Small intestine (tissue), 7 donors: Measurements from ENCODE around the gene CAMKK2. TPM values are rescaled to one million over a fixed set of nuclear protein-coding genes. Genes with fewer than 3 reads are reported as not detected.
A peak's percentile ranks its signal among the peaks of the same experiment; 100 is the strongest.
"Not testable (repeated sequence)": the region's sequence is repeated elsewhere in the genome, so short reads cannot be mapped to it uniquely, and the experiment has no call there.

ENCODE experiments used
- DNase-seq, 2 donors: peaks; one replicate each; pipeline versions ENCODE4 v3.0.0 to v3.0.0-alpha.2; 2013
- FAIRE-seq: peaks from 2 replicates; lab custom pipeline; 2012; peaks lifted over from hg19 to GRCh38; lab: Jason Lieb, UNC
- H3K27ac ChIP-seq, 3 donors: one replicate each; pipeline ENCODE4 v1.5.1; 2013; ENCODE audit warnings: low read length in 2 of 3, mild to moderate bottlenecking in 2 of 3, control low read depth in 1 of 3, inconsistent platforms in 1 of 3, low read depth in 1 of 3, moderate library complexity in 1 of 3
- H3K27me3 ChIP-seq, 3 donors: one replicate each; pipeline ENCODE4 v1.6.1; 2013; ENCODE audit warnings: low read length in 3 of 3, inconsistent platforms in 1 of 3; ENCODE audit not compliant: control insufficient read depth in 3 of 3, insufficient read depth in 3 of 3
- H3K36me3 ChIP-seq, 3 donors: one replicate each; pipeline ENCODE4 v1.6.1; 2013; ENCODE audit warnings: low read length in 3 of 3, inconsistent platforms in 1 of 3, low read depth in 1 of 3, mild to moderate bottlenecking in 1 of 3, moderate library complexity in 1 of 3; ENCODE audit not compliant: control insufficient read depth in 3 of 3, insufficient read depth in 2 of 3
- H3K4me1 ChIP-seq, 3 donors: one replicate each; pipeline ENCODE4 v1.6.1; 2013; ENCODE audit warnings: low read length in 2 of 3, inconsistent platforms in 1 of 3, low read depth in 1 of 3, mild to moderate bottlenecking in 1 of 3, moderate library complexity in 1 of 3; ENCODE audit not compliant: control insufficient read depth in 3 of 3, insufficient read depth in 2 of 3
- H3K4me3 ChIP-seq, 3 donors: one replicate each; pipeline ENCODE4 v1.5.1; 2013; ENCODE audit warnings: low read length in 3 of 3, control low read depth in 1 of 3, inconsistent platforms in 1 of 3, low read depth in 1 of 3, mild to moderate bottlenecking in 1 of 3, moderate library complexity in 1 of 3
- H3K9me3 ChIP-seq, 2 donors: one replicate each; pipeline ENCODE4 v1.6.1; 2013; ENCODE audit warnings: low read depth in 1 of 2, low read length in 1 of 2; ENCODE audit not compliant: control insufficient read depth in 2 of 2, insufficient read depth in 1 of 2
- WGBS, 3 donors: extraction: QIAGEN DNeasy Blood & Tissue Kit; methylation state at CpG; one replicate each; pipeline ENCODE4 v1.1.7; 2013; 5-methylcytosine and 5-hydroxymethylcytosine counted together
- polyA plus RNA-seq, 4 donors: library from polyadenylated mRNA; stranded (reverse) in 3 of 4; unstranded in 1 of 4; fragments of 200-250 nt in 3 of 4; fragments of 120-200 nt in 1 of 4; gene quantifications; one replicate each; pipeline versions ENCODE4 v1.2.1 to v1.2.3, GENCODE V29; 2013
- donor health status: healthy with polysubstance abuse.
- donor health status: control.
- donor health status: control.
- donor health status: Bipolar disorder and iron deficiency.
- donor health status: healthy.

The CAMKK2 gene
- polyA plus RNA-seq, 4 donors, result 25.4 to 46.5 (median 39.5) TPM

GRCh38 chr12:121209624-121210572, 86.6 kb downstream of the CAMKK2 start, which contains the start of gene P2RX4:
Gene P2RX4, plus strand, starts transcription at chr12:121210129. Its CDS starts 36 bp downstream, at chr12:121210165.
- Histone ChIP-seq H3K9me3 (no peaks in the 10 kb centered on the region), H3K36me3 (peaks cover 0 to 23% (median 0%) of the 10 kb centered on the region in 3 donors), H3K4me3 (peak within 1 kb of the TSS; percentile 70 to 88 (median 72)), H3K4me1 (peaks cover 7 to 23% (median 7%) of the 10 kb centered on the region in 3 donors), H3K27me3 (no peaks in the 10 kb centered on the region), H3K27ac (peak within 1 kb of the TSS; percentile 95 to 97 (median 96))
- peak; percentile 83 to 96 for DNase-seq
- no peak for FAIRE-seq
- 6 to 8% (median 7%) methylated on average over 81 to 97 of the region's 97 CpGs for WGBS, 3 donors

- peak overlapping the region in 2 of 3 donors; percentile 8 to 72 for H3K4me3 ChIP-seq
- 89 to 93% (median 92%) methylated on average over 15 of the region's 15 CpGs for WGBS, 3 donors
- no peak for DNase-seq
- FAIRE-seq, result no peak
- H3K27me3 ChIP-seq, result no peaks in the 10 kb centered on the region
- peaks cover 4 to 17% (median 7%) of the 10 kb centered on the region in 3 donors for H3K4me1 ChIP-seq
- no peaks in the 10 kb centered on the region for H3K9me3 ChIP-seq
- H3K27ac ChIP-seq, result peak overlapping the region in 2 of 3 donors; percentile 96 to 97
- H3K36me3 ChIP-seq, result peaks cover 0 to 23% (median 0%) of the 10 kb centered on the region in 3 donors
Measured at GRCh38 chr12:121209221-121209620, 87.3 kb downstream of the CAMKK2 start.

GRCh38 chr12:121208571-121208970, 87.9 kb downstream of the CAMKK2 start:
- not testable (repeated sequence) for H3K4me3 ChIP-seq, H3K27me3 ChIP-seq, FAIRE-seq, H3K27ac ChIP-seq, DNase-seq, H3K9me3 ChIP-seq
- WGBS, 3 donors, result 92 to 95% (median 94%) methylated on average over 10 of the region's 10 CpGs
- Histone ChIP-seq H3K36me3 (peaks cover 0 to 19% (median 0%) of the 10 kb centered on the region in 3 donors), H3K4me1 (peaks cover 0 to 11% (median 3%) of the 10 kb centered on the region in 3 donors)

GRCh38 chr12:121205491-121205890, 91.0 kb downstream of the CAMKK2 start:
- no peak for FAIRE-seq

GRCh38 chr12:121203482-121203881, 93.0 kb downstream of the CAMKK2 start:
- no peaks in the 10 kb centered on the region for H3K4me1 ChIP-seq
- 76 to 82% (median 81%) methylated on average over 11 of the region's 11 CpGs for WGBS, 3 donors

More at GRCh38 chr12:121205491-121205890, 91.0 kb downstream of the CAMKK2 start:
- no peak for DNase-seq
- Histone ChIP-seq H3K4me3 (no peak overlapping the region), H3K27ac (no peak overlapping the region), H3K36me3 (no peaks in the 10 kb centered on the region), H3K4me1 (peaks cover 0 to 6% (median 0%) of the 10 kb centered on the region in 3 donors), H3K9me3 (no peaks in the 10 kb centered on the region), H3K27me3 (no peaks in the 10 kb centered on the region)
- 76 to 89% (median 88%) methylated on average over 7 of the region's 7 CpGs for WGBS, 3 donors

GRCh38 chr12:121202407-121203355, 93.8 kb downstream of the CAMKK2 start:
- no peaks in the 10 kb centered on the region for H3K9me3 ChIP-seq
- no peak for FAIRE-seq
- WGBS, 3 donors, result 73 to 84% (median 77%) methylated on average over 14 of the region's 14 CpGs
- no peaks in the 10 kb centered on the region for H3K36me3 ChIP-seq
- H3K27ac ChIP-seq, result no peak overlapping the region
- no peak overlapping the region for H3K4me3 ChIP-seq
- H3K27me3 ChIP-seq, result no peaks in the 10 kb centered on the region
- no peak for DNase-seq
- H3K4me1 ChIP-seq, result no peaks in the 10 kb centered on the region

More at GRCh38 chr12:121203482-121203881, 93.0 kb downstream of the CAMKK2 start:
- H3K27ac ChIP-seq, result no peak overlapping the region
- H3K4me3 ChIP-seq, result no peak overlapping the region
- no peaks in the 10 kb centered on the region for H3K27me3 ChIP-seq
- no peaks in the 10 kb centered on the region for H3K9me3 ChIP-seq
- DNase-seq (no peak), FAIRE-seq (no peak)
- no peaks in the 10 kb centered on the region for H3K36me3 ChIP-seq

- not testable (repeated sequence) for H3K4me1 ChIP-seq, H3K27me3 ChIP-seq, H3K4me3 ChIP-seq, H3K27ac ChIP-seq, H3K9me3 ChIP-seq, DNase-seq, H3K36me3 ChIP-seq, FAIRE-seq
- 94 to 95% (median 94%) methylated on average over 6 of the region's 6 CpGs for WGBS, 3 donors
Measured at GRCh38 chr12:121201140-121201539, 95.4 kb downstream of the CAMKK2 start.

- 67 to 87% (median 73%) methylated on average over 7 of the region's 7 CpGs for WGBS, 3 donors
- Histone ChIP-seq H3K27ac (no peak overlapping the region), H3K27me3 (no peaks in the 10 kb centered on the region)
Measured at GRCh38 chr12:121198949-121199348, 97.6 kb downstream of the CAMKK2 start.

More at GRCh38 chr12:121198949-121199348, 97.6 kb downstream of the CAMKK2 start:
- Histone ChIP-seq H3K4me3 (no peak overlapping the region), H3K4me1 (no peaks in the 10 kb centered on the region), H3K36me3 (no peaks in the 10 kb centered on the region), H3K9me3 (no peaks in the 10 kb centered on the region)
- DNase-seq (no peak), FAIRE-seq (no peak)
